T-helper 1 cell treated with Interleukin-12 subunit alpha and Interleukin-12 subunit beta and Interleukin-4 antibody, amounts not matched to agents 30 μg/mL and 1 μg/mL, for 36 hours (primary cell): Measurements from ENCODE around the gene GCHFR.

Experiments used
- H3K27ac Mint-ChIP-seq: one replicate; pipeline ENCODE4 v1.8.0; 2021; ENCODE audit warnings: mild to moderate bottlenecking, mixed read lengths
- H3K27me3 Mint-ChIP-seq: one replicate; pipeline ENCODE4 v1.8.0; 2021; ENCODE audit warnings: low read depth, mixed read lengths
- H3K36me3 Mint-ChIP-seq: one replicate; pipeline ENCODE4 v1.8.0; 2021; ENCODE audit warnings: low read depth, mixed read lengths
- H3K4me1 Mint-ChIP-seq: one replicate; pipeline ENCODE4 v1.8.0; 2021; ENCODE audit warnings: low read depth, mixed read lengths
- H3K4me3 Mint-ChIP-seq: one replicate; pipeline ENCODE4 v1.8.0; 2021; ENCODE audit warnings: mild to moderate bottlenecking, moderate library complexity, mixed read lengths
- H3K9me3 Mint-ChIP-seq: one replicate; pipeline ENCODE4 v1.8.0; 2021; ENCODE audit warnings: mixed read lengths

Gene GCHFR

GRCh38 chr15:40746916-40747418, 16.9 kb upstream of the GCHFR start:
- Mint-ChIP-seq H3K36me3 (peaks cover 32% of the 10 kb centered on the region), H3K27ac (no peak overlapping the region)

GRCh38 chr15:40747685-40748631, 15.9 kb upstream of the GCHFR start:
- Mint-ChIP-seq H3K27me3 (no peaks in the 10 kb centered on the region), H3K4me1 (peaks cover 39% of the 10 kb centered on the region), H3K36me3 (peaks cover 33% of the 10 kb centered on the region), H3K27ac (peak overlapping the region; percentile 9), H3K4me3 (no peak overlapping the region), H3K9me3 (no peaks in the 10 kb centered on the region)

More at GRCh38 chr15:40746916-40747418, 16.9 kb upstream of the GCHFR start:
- H3K27me3 Mint-ChIP-seq: no peaks in the 10 kb centered on the region
- peaks cover 37% of the 10 kb centered on the region for H3K4me1 Mint-ChIP-seq
- no peak overlapping the region for H3K4me3 Mint-ChIP-seq
- no peaks in the 10 kb centered on the region for H3K9me3 Mint-ChIP-seq

- Mint-ChIP-seq H3K9me3 (no peaks in the 10 kb centered on the region), H3K27ac (no peak overlapping the region), H3K4me3 (no peak overlapping the region), H3K36me3 (peaks cover 35% of the 10 kb centered on the region), H3K27me3 (no peaks in the 10 kb centered on the region), H3K4me1 (peaks cover 38% of the 10 kb centered on the region)
Measured at GRCh38 chr15:40749151-40749630, 14.7 kb upstream of the GCHFR start.

GRCh38 chr15:40750885-40751284, 13.0 kb upstream of the GCHFR start:
- Mint-ChIP-seq H3K9me3 (no peaks in the 10 kb centered on the region), H3K27me3 (no peaks in the 10 kb centered on the region), H3K4me3 (no peak overlapping the region), H3K4me1 (peaks cover 34% of the 10 kb centered on the region), H3K36me3 (peaks cover 27% of the 10 kb centered on the region), H3K27ac (no peak overlapping the region)

GRCh38 chr15:40751745-40752144, 12.1 kb upstream of the GCHFR start:
- Mint-ChIP-seq H3K27me3 (no peaks in the 10 kb centered on the region), H3K36me3 (peaks cover 27% of the 10 kb centered on the region), H3K27ac (no peak overlapping the region), H3K4me1 (peaks cover 33% of the 10 kb centered on the region), H3K9me3 (no peaks in the 10 kb centered on the region), H3K4me3 (no peak overlapping the region)

GRCh38 chr15:40754574-40754882, 9.3 kb upstream of the GCHFR start:
- peaks cover 20% of the 10 kb centered on the region for H3K36me3 Mint-ChIP-seq
- H3K4me1 Mint-ChIP-seq: peaks cover 34% of the 10 kb centered on the region

GRCh38 chr15:40754883-40755811, 8.7 kb upstream of the GCHFR start, which contains the start of gene RMDN3:
Gene RMDN3 (minus strand): TSS chr15:40755254. CDS start chr15:40754783, 471 bp downstream.
- Mint-ChIP-seq H3K9me3 (no peaks in the 10 kb centered on the region), H3K36me3 (peaks cover 20% of the 10 kb centered on the region), H3K4me3 (peak within 1 kb of the TSS; percentile 93), H3K27me3 (no peaks in the 10 kb centered on the region), H3K27ac (peak within 1 kb of the TSS; percentile 99), H3K4me1 (peaks cover 34% of the 10 kb centered on the region)

More at GRCh38 chr15:40754574-40754882, 9.3 kb upstream of the GCHFR start:
- Mint-ChIP-seq H3K27ac (peak overlapping the region; percentile 99), H3K9me3 (no peaks in the 10 kb centered on the region), H3K27me3 (no peaks in the 10 kb centered on the region), H3K4me3 (peak overlapping the region; percentile 93)

GRCh38 chr15:40755812-40756208, 8.1 kb upstream of the GCHFR start:
- H3K4me3 Mint-ChIP-seq: peak overlapping the region; percentile 93
- no peaks in the 10 kb centered on the region for H3K27me3 Mint-ChIP-seq
- peaks cover 18% of the 10 kb centered on the region for H3K36me3 Mint-ChIP-seq
- peak overlapping the region; percentile 99 for H3K27ac Mint-ChIP-seq
- no peaks in the 10 kb centered on the region for H3K9me3 Mint-ChIP-seq
- peaks cover 34% of the 10 kb centered on the region for H3K4me1 Mint-ChIP-seq

- peaks cover 12% of the 10 kb centered on the region for H3K36me3 Mint-ChIP-seq
- H3K27me3 Mint-ChIP-seq: no peaks in the 10 kb centered on the region
- H3K4me3 Mint-ChIP-seq: peak overlapping the region; percentile 52
- peak overlapping the region; percentile 34 for H3K27ac Mint-ChIP-seq
- H3K4me1 Mint-ChIP-seq: peaks cover 28% of the 10 kb centered on the region
- H3K9me3 Mint-ChIP-seq: no peaks in the 10 kb centered on the region
Measured at GRCh38 chr15:40756938-40757337, 6.9 kb upstream of the GCHFR start.

- H3K36me3 Mint-ChIP-seq: no peaks in the 10 kb centered on the region
- no peak overlapping the region for H3K4me3 Mint-ChIP-seq
- H3K4me1 Mint-ChIP-seq: peaks cover 18% of the 10 kb centered on the region
- H3K9me3 Mint-ChIP-seq: no peaks in the 10 kb centered on the region
- H3K27ac Mint-ChIP-seq: no peak overlapping the region
- H3K27me3 Mint-ChIP-seq: no peaks in the 10 kb centered on the region
Measured at GRCh38 chr15:40759961-40760360, 3.9 kb upstream of the GCHFR start.

- H3K4me3 Mint-ChIP-seq: peak overlapping the region; percentile 81
- H3K4me1 Mint-ChIP-seq: peaks cover 19% of the 10 kb centered on the region
- no peaks in the 10 kb centered on the region for H3K9me3 Mint-ChIP-seq
- H3K27ac Mint-ChIP-seq: peak overlapping the region; percentile 82
- no peaks in the 10 kb centered on the region for H3K36me3 Mint-ChIP-seq
- H3K27me3 Mint-ChIP-seq: no peaks in the 10 kb centered on the region
Measured at GRCh38 chr15:40762919-40763800, 708 bp upstream of the GCHFR start.

- Mint-ChIP-seq H3K36me3 (peaks cover 5% of the 10 kb centered on the region), H3K27ac (peak overlapping the region; percentile 90), H3K4me3 (peak overlapping the region; percentile 81), H3K9me3 (no peaks in the 10 kb centered on the region), H3K27me3 (no peaks in the 10 kb centered on the region), H3K4me1 (peaks cover 30% of the 10 kb centered on the region)
Measured at GRCh38 chr15:40764629-40765103, 798 bp downstream of the GCHFR start.

GRCh38 chr15:40766194-40766815, 2.4 kb downstream of the GCHFR start:
- H3K4me3 Mint-ChIP-seq: no peak overlapping the region
- no peaks in the 10 kb centered on the region for H3K27me3 Mint-ChIP-seq
- H3K27ac Mint-ChIP-seq: peak overlapping the region; percentile 15
- H3K9me3 Mint-ChIP-seq: no peaks in the 10 kb centered on the region
- H3K4me1 Mint-ChIP-seq: peaks cover 32% of the 10 kb centered on the region
- peaks cover 7% of the 10 kb centered on the region for H3K36me3 Mint-ChIP-seq
